Activated effector memory CD4-positive, alpha-beta T cell treated with anti-CD3 and anti-CD28 coated beads, Interleukin-2, amount 50 U/mL, for 16 hours (primary cell): Measurements from ENCODE around the gene SART3.
"Not testable (repeated sequence)": the region's sequence is repeated elsewhere in the genome, so short reads cannot be mapped to it uniquely, and the experiment has no call there.

Experiments
- DNase-seq: peaks from one replicate; pipeline ENCODE4 v3.0.0-alpha.2; 2020

The SART3 gene

DNA sequence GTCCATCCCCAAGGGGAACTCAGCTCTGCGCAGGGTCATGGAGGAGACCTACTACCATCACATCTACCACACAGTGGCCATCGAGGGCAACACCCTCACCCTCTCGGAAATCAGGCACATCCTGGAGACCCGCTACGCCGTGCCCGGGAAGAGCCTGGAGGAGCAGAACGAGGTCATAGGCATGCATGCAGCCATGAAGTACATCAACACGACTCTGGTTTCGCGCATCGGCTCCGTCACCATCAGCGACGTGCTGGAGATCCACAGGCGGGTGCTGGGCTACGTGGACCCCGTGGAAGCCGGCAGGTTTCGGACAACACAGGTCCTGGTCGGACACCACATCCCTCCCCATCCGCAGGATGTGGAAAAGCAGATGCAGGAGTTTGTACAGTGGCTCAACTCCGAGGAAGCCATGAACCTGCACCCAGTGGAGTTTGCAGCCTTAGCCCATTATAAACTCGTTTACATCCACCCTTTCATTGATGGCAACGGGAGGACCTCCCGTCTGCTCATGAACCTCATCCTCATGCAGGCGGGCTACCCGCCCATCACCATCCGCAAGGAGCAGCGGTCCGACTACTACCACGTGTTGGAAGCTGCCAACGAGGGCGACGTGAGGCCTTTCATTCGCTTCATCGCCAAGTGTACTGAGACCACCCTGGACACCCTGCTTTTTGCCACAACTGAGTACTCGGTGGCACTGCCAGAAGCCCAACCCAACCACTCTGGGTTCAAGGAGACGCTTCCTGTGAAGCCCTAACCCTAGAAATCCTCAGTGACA, 42.1 kb downstream of the SART3 start:
- no peak for DNase-seq

GRCh38 chr12:108518101-108518715, 42.8 kb downstream of the SART3 start:
- no peak for DNase-seq

DNA sequence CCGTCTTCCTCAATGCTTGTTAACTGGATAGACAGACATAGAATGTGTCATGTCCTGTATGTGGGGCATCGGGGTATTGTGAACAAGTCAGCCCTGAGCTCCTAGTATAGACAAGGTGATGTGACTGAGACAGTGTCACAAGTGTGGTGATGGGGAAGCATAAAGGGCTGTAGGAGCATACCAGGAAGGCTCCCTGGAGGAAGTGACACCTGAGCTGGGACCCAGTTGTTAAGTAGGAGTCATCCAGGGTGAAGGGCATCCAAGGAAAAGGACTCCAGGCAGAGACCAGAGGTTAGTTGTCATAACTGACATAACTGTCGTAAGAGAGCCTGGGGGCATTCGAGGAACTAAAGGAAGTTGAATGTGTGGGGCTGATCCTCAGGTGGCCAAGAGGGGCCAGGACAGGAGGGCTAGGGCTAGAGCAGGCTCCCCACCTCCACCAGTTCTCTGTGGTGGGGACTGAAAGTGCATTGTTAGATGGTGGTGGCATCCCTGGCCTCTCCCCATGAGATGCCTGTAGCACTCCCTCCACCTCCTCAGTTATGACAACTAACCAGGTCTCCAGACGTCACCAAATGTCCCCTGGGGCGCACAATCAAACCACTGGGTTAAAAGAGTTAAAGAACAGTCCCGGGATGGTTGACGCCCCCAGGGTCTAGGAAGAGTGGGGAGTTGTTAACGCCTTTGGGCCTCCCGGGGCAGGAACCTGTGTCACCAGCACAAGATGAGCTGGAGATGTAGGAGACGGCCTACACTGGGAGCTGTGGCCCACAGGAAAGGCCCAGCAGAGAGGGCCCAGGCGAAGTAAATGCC, 43.5 kb downstream of the SART3 start:
- no peak for DNase-seq

GRCh38 chr12:108516511-108517275, 44.3 kb downstream of the SART3 start:
- no peak for DNase-seq

GRCh38 chr12:108515916-108516315, 45.1 kb downstream of the SART3 start:
- DNase-seq, result no peak

GRCh38 chr12:108514973-108515814, 45.8 kb downstream of the SART3 start, which contains the start of gene FICD:
Gene FICD, plus strand, starts transcription at chr12:108515277. Its CDS starts 1,696 bp downstream, at chr12:108516973.
- DNase-seq, result peak; percentile 100

GRCh38 chr12:108514468-108514972, 46.5 kb downstream of the SART3 start:
- no peak for DNase-seq

- peak; percentile 92 for DNase-seq
These were observed 49.1 kb downstream of the SART3 start for GRCh38 chr12:108511633-108512540.

- no peak for DNase-seq
These were observed 50.1 kb downstream of the SART3 start for GRCh38 chr12:108510836-108511235.

DNA sequence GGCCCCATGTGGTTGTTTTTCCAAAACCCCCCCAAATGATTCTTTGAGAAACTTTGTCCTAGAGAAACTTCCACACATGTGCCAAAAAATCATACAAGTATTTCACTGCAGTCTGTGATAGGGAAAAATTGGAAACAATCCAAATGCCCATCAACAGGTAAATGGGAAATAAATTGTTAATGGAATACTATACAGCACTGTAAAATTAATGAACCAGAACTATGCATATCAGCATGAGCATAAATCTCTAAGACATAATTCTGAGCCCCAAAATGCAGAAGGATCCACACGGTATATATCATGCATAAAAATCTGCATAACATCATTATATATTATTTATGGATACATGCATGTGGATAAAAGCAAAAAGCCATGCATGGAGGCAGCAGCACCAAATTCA, 51.2 kb downstream of the SART3 start:
- no peak for DNase-seq

- DNase-seq, result no peak
These were observed 52.9 kb downstream of the SART3 start for GRCh38 chr12:108507971-108508642.

DNA sequence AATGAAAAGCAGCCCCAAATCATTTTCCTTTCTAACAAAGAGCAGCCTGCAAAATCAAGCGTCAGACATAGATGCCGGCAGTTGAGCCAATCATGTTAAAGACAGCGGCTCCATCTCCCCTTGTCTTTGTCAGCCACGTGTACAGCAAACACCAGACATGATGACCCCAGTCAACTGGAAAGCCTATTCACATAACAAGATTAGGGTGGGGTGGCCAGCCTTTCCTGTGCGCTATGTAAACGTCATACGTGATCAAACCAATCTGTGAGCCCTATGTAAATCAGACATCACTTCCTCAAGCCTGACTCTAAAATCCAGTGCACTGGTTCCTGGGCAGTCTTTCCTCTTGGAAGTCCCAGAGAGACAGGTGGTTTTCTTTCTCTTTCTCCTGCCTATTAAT, 55.8 kb downstream of the SART3 start:
- DNase-seq, result no peak

- no peak for DNase-seq
These were observed 58.1 kb downstream of the SART3 start for GRCh38 chr12:108502922-108503321.

DNA sequence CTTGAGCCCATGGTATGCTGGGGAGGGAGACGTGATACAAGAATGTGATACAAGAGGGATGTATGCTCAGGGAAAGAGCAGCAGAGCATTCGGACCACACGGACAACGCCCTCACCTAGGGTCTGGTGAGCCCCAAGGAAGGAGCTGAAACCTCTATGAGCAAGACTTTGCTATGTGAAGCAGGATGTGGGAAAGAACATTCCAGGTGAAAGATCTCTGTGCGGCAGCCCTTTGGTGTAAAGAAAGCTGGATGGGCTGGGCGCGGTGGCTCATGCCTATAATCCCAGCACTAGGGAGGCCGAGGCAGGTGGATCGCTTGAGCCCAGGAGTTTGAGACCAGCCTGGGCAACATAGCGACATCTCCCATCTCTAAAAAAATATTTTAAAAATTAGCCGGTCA, 62.8 kb downstream of the SART3 start:
- no peak for DNase-seq

GRCh38 chr12:108495823-108496579, 65.0 kb downstream of the SART3 start:
- DNase-seq, result no peak

GRCh38 chr12:108495054-108495453, 65.9 kb downstream of the SART3 start:
- no peak for DNase-seq

DNA sequence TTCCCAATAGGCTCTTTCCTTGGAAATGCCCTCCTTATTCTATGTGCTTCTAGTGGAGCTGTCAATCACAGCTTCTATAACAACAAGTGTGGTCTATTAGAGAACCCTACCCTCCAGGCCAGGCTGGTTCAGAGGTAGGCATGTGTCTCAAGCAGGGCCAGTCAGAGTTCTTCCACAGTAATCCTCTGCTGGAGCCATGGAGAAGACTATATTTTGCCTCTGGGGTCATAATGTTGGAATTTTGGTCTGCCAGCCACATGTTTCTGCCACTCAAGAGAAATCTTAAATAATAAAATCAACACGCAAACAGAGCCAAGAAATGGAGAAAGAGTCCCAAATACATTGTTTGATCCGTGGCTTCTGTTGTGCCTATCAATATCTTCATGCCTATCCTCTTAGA, 69.7 kb downstream of the SART3 start:
- DNase-seq, result no peak

DNA sequence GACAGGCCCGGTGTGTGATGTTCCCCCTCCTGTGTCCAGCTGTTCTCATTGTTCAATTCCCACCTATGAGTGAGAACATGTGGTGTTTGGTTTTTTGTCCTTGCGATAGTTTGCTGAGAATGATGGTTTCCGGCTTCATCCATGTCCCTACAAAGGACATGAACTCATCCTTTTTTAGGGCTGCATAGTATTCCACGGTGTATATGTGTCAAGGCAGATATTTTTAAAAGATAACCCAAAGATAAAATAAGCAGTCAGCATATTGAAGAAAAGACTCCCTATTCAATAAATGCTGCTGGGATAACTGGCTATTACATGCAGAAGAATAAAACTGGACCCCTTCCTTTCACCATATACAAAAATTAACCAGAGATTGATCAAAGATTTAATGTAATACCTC, 73.9 kb downstream of the SART3 start:
- not testable (repeated sequence) for DNase-seq

DNA sequence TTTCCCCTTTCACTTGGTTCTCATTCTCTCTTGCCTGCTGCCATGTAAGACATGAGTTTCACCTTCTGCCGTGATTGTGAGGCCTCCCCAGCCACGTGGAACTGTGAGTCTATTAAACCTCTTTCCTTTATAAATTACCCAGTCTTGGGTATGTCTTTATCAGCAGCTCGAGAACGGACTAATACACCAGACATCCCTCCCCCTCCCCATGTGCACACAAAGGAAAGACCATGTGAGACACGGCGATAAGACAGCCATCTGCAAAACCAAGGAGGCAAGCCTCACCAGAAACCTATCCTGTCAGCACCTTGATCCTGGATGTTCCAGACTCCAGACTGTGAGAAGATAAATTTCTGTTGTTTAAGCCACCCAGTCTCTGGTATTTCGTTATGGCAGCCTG, 75.6 kb downstream of the SART3 start:
- DNase-seq, result not testable (repeated sequence)
